ENCODE results near the gene GRIK3. TPM values are rescaled to one million over a fixed set of nuclear protein-coding genes. Genes with fewer than 3 reads are reported as not detected.

Gene GRIK3
- total RNA-seq, 6 experiments from 2014 or later: not detected

DNA sequence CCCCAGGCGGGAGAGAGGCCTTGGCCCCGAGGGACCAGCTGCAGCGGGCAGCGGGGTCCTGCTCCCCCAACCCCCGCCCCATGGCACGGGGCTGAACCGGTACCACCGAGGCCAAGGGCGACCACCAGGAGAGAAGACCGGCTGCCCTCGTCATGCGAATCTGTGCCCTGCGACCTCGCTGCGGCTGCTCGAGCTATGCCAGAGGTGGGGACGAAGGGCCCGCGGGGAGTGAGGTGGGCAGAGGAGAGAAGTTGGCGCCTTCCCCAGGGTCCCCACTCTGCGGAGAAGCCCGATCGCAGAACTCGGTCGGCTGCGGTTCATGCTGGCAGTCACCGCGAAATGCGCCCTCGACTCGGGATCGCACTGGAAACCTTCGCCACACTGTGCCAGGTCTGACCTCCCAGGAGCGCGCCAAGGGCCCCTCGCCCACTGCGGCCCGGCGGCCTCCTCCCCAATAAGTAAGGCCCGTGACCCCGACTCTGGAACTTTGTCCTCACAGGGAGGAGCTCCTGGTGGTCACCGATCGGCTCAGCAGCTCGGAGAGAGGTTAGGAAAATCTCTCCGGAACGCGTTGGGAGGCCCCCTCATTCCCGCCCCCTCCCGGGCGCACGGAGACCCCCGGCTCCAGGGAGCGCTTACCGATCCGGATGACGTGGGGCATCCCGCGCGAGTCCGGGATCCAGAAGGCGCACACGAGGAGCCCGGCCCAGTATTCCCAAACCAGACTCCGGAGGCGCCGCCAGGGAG is 787 bp downstream of the GRIK3 start:
- no peak overlapping the region for H3K4me3 Mint-ChIP-seq
- H3K36me3 Mint-ChIP-seq (ENCODE audit: low read depth): no peaks in the 10 kb centered on the region
- no peaks in the 10 kb centered on the region for H3K4me1 Mint-ChIP-seq (ENCODE audit: low read depth)
- DNase-seq: no peak
- TF ChIP-seq, protein P1, sequence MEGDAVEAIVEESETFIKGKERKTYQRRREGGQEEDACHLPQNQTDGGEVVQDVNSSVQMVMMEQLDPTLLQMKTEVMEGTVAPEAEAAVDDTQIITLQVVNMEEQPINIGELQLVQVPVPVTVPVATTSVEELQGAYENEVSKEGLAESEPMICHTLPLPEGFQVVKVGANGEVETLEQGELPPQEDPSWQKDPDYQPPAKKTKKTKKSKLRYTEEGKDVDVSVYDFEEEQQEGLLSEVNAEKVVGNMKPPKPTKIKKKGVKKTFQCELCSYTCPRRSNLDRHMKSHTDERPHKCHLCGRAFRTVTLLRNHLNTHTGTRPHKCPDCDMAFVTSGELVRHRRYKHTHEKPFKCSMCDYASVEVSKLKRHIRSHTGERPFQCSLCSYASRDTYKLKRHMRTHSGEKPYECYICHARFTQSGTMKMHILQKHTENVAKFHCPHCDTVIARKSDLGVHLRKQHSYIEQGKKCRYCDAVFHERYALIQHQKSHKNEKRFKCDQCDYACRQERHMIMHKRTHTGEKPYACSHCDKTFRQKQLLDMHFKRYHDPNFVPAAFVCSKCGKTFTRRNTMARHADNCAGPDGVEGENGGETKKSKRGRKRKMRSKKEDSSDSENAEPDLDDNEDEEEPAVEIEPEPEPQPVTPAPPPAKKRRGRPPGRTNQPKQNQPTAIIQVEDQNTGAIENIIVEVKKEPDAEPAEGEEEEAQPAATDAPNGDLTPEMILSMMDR (IDR thresholded peaks at IDR 0.05): no peak
- peaks cover 15% of the 10 kb centered on the region for H3K27me3 Mint-ChIP-seq (ENCODE audit: insufficient read depth)
- no peak overlapping the region for H3K27ac Mint-ChIP-seq
- H3K9me3 Mint-ChIP-seq: peaks cover 3% of the 10 kb centered on the region; the same call in 1 of the 2 replicates

DNA sequence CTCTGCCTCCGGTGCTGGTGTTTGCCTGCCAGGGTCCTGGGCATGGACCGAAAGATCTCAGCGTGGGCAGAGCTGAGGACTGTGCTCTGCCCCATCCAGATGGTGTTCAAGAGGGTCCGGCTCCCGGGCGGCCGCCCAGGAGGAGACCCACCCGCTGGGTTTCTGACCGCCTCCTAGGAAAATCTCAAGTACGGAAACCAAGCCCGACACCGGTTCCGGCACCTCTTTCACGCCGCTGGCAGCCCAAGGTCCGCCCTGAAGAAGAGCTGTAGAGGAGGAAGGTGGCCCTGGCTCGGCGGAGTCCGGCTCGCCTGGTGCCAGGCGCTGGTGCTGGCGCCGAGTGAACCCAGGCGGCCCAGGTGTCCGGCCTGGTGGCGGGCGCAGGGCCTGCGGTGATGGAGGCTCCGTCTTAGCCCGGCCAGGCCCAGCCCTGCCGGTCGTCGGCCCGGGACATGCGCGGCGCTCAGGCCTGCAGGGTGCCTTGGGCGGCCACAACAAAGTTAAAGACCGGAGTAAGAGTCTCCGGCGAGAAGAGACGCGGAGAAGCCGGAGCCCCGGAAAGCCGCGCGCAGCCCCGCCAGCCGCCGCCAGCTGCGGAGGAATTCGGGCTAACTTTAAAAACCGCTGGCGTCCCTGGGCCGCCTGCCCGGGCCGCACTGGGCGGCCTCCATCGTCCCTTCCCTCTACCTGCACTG is 1.5 kb downstream of the GRIK3 start:
- TF ChIP-seq, protein P1 (IDR thresholded peaks at IDR 0.05): no peak
- DNase-seq: no peak
- Mint-ChIP-seq H3K4me1 (ENCODE audit: low read depth) (no peaks in the 10 kb centered on the region), H3K27me3 (ENCODE audit: insufficient read depth) (peaks cover 12% of the 10 kb centered on the region), H3K4me3 (no peak overlapping the region), H3K36me3 (ENCODE audit: low read depth) (no peaks in the 10 kb centered on the region), H3K27ac (no peak overlapping the region), H3K9me3 (peaks cover 8% of the 10 kb centered on the region)

DNA sequence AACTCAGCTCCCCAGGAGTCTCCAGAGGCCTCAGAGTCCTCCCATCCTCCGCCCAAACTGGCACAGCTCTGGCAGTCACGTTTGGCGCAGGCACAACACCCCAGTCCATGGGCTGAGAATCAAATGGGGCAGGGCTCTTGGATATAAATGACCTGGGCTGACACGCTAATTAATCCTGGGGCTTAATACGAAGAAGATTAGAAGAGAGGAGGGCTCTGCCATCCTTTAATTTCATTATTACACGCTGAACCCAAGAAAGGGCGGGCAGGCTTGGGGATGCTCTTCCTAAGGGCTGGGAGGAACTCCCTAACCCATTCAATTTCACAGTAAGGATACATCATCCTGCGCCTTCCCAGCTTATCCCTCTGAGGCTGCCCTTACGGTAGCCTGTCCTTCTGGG is 2.4 kb downstream of the GRIK3 start:
- Mint-ChIP-seq H3K9me3 (peaks cover 10% of the 10 kb centered on the region), H3K4me1 (ENCODE audit: low read depth) (no peaks in the 10 kb centered on the region), H3K27ac (no peak overlapping the region), H3K36me3 (ENCODE audit: low read depth) (no peaks in the 10 kb centered on the region), H3K4me3 (no peak overlapping the region), H3K27me3 (ENCODE audit: insufficient read depth) (peaks cover 12% of the 10 kb centered on the region)
- TF ChIP-seq, protein P1 (IDR thresholded peaks at IDR 0.05): no peak
- DNase-seq: no peak

DNA sequence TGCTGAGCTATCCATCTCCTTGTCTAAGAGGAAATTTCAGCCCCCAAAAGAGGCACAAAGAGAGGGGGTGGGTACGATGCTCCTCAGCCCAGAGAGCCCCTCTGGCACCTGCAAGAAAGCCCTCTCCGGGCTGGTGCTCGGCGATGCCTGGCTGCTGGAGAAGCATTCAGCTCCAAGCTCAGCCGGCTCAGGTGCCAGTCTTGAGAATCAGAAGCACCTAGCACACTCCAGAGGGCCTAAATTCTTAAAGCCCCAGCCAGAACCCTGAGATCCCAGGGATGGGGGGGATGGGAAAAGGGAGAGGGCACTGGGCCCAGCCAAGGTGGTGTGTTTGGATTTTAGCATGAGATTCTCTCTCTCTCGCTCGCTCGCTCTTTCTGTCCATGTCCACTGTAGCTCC is 2.9 kb downstream of the GRIK3 start:
- Mint-ChIP-seq H3K4me1 (ENCODE audit: low read depth) (no peaks in the 10 kb centered on the region), H3K9me3 (peaks cover 10% of the 10 kb centered on the region), H3K36me3 (ENCODE audit: low read depth) (no peaks in the 10 kb centered on the region), H3K27me3 (ENCODE audit: insufficient read depth) (peaks cover 12% of the 10 kb centered on the region), H3K4me3 (no peak overlapping the region), H3K27ac (no peak overlapping the region)
- DNase-seq: no peak
- TF ChIP-seq, protein P1 (IDR thresholded peaks at IDR 0.05): no peak

DNA sequence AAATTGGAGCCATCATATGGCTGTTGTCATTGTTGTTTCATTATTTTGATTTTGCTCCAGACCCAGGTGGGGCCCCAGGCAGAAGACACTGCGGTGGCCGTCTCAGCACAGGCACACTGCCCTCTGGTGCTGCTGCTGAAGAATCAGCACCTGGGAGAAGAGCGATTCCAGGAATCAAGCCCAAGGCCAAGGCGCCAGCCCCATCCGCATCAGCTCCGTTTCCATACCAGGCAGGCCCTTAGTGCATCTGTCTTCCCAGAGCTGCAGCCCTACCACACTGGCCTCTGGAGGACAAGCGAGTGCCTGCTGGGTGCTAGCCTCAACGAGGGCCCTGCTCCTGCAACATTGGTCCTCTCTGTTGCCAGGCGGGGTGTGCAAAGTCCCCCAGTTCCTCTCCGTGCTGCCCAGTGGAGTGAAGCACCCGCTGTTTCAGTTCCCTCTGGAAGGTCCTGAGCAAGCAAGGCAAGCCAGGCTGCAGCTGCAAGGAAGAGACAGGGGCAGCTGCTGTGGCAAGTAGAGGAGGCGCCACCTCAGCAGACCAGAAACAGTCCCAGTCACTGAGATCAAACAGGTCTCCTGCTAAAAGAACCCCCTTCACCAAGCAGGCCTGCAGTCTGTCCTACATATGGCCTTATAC is 5.2 kb downstream of the GRIK3 start:
- DNase-seq: no peak
- no peak overlapping the region for H3K27ac Mint-ChIP-seq
- H3K4me1 Mint-ChIP-seq (ENCODE audit: low read depth): no peaks in the 10 kb centered on the region
- H3K4me3 Mint-ChIP-seq: no peak overlapping the region
- H3K27me3 Mint-ChIP-seq (ENCODE audit: insufficient read depth): peaks cover 8% of the 10 kb centered on the region; the same call in 1 of the 2 replicates
- H3K9me3 Mint-ChIP-seq: peaks cover 9% of the 10 kb centered on the region
- no peaks in the 10 kb centered on the region for H3K36me3 Mint-ChIP-seq (ENCODE audit: low read depth)
- TF ChIP-seq, protein P1 (IDR thresholded peaks at IDR 0.05): no peak

All from HFFc6 (cell line).